ENCODE measurements around the gene TRIM62.

TRIM62 gene

GRCh38 chr1:33155877-33156538 lies 25.8 kb downstream of the TRIM62 start:
- no peak for DNase-seq (ENCODE audit: low spot score)
- no peak for TF ChIP-seq CTCF (IDR thresholded peaks at IDR 0.05; ENCODE audit: extremely low read depth, missing control alignments)

GRCh38 chr1:33153650-33154049 lies 28.2 kb downstream of the TRIM62 start:
- no peak for DNase-seq (ENCODE audit: low spot score)
- TF ChIP-seq CTCF (IDR thresholded peaks at IDR 0.05; ENCODE audit: extremely low read depth, missing control alignments), result no peak

GRCh38 chr1:33152685-33153432 lies 29.0 kb downstream of the TRIM62 start:
- no peak for DNase-seq (ENCODE audit: low spot score)
- no peak for TF ChIP-seq CTCF (IDR thresholded peaks at IDR 0.05; ENCODE audit: extremely low read depth, missing control alignments)

GRCh38 chr1:33151116-33151515 lies 30.7 kb downstream of the TRIM62 start:
- DNase-seq (ENCODE audit: low spot score), result no peak
- no peak for TF ChIP-seq CTCF (IDR thresholded peaks at IDR 0.05; ENCODE audit: extremely low read depth, missing control alignments)

- DNase-seq (ENCODE audit: low spot score), result no peak
- TF ChIP-seq CTCF (IDR thresholded peaks at IDR 0.05; ENCODE audit: extremely low read depth, missing control alignments), result no peak
Measured at GRCh38 chr1:33150522-33150921, 31.3 kb downstream of the TRIM62 start.

- no peak for TF ChIP-seq CTCF (IDR thresholded peaks at IDR 0.05; ENCODE audit: extremely low read depth, missing control alignments)
- DNase-seq (ENCODE audit: low spot score), result no peak
Measured at GRCh38 chr1:33149453-33150190, 32.2 kb downstream of the TRIM62 start.

GRCh38 chr1:33148615-33149014 lies 33.2 kb downstream of the TRIM62 start:
- no peak for TF ChIP-seq CTCF (IDR thresholded peaks at IDR 0.05; ENCODE audit: extremely low read depth, missing control alignments)
- DNase-seq (ENCODE audit: low spot score), result no peak
